Liver (tissue), 3 donors: ENCODE data around the gene RHOU.

Experiments used
- EGR1 ChIP-seq, 2 donors: IDR thresholded peaks; 2 replicates each; pipeline ENCODE4 v1.6.1; 2016 to 2018; ENCODE audit warnings: antibody characterized with exemption in 2 of 2, low read depth in 2 of 2
- FOXA1 ChIP-seq: IDR thresholded peaks from 2 replicates; pipeline ENCODE4 v1.6.1; 2016; ENCODE audit warnings: antibody characterized with exemption
- GABPA ChIP-seq, 2 donors: IDR thresholded peaks in 1 of 2; conservative IDR thresholded peaks in 1 of 2; 2 replicates each; pipeline ENCODE4 v1.6.1; 2016; ENCODE audit warnings: antibody characterized with exemption in 2 of 2, mild to moderate bottlenecking in 1 of 2, moderate library complexity in 1 of 2
- HNF4A ChIP-seq, 2 donors: conservative IDR thresholded peaks; 2 replicates each; pipeline ENCODE4 v1.6.1; 2016; ENCODE audit warnings: antibody characterized with exemption in 2 of 2, mild to moderate bottlenecking in 2 of 2
- JUND ChIP-seq, 2 donors: IDR thresholded peaks; 2 replicates each; pipeline ENCODE4 v1.6.1; 2016; ENCODE audit warnings: antibody characterized with exemption in 2 of 2
- RAD21 ChIP-seq, 2 donors: IDR thresholded peaks; 2 replicates each; pipeline ENCODE4 v1.6.1; 2016; ENCODE audit warnings: antibody characterized with exemption in 2 of 2, mild to moderate bottlenecking in 2 of 2
- SP1 ChIP-seq: IDR thresholded peaks from 2 replicates; pipeline ENCODE4 v1.6.1; 2018; ENCODE audit warnings: antibody characterized with exemption, mild to moderate bottlenecking
- TAF1 ChIP-seq: conservative IDR thresholded peaks from 2 replicates; pipeline ENCODE4 v1.6.1; 2016; ENCODE audit warnings: antibody characterized with exemption, mild to moderate bottlenecking
- YY1 ChIP-seq: IDR thresholded peaks from 2 replicates; pipeline ENCODE4 v1.6.1; 2016; ENCODE audit warnings: antibody characterized with exemption, mild to moderate bottlenecking
- TF ChIP-seq, protein P1 (sequence below): fragments of 150-350 bp; IDR thresholded peaks from 2 replicates; pipeline ENCODE4 v1.5.1; 2017; ENCODE audit warnings: improper control_type of control experiment, low read depth, low read length; ENCODE audit not compliant: missing input control
- TF ChIP-seq, protein P2 (sequence below): IDR thresholded peaks from 2 replicates; pipeline ENCODE4 v1.6.1; 2016; ENCODE audit warnings: antibody characterized with exemption
- TF ChIP-seq, protein P3 (sequence below): IDR thresholded peaks from 2 replicates; pipeline ENCODE4 v1.6.1; 2016; ENCODE audit warnings: antibody characterized with exemption
- TF ChIP-seq, protein P4 (sequence below): IDR thresholded peaks from 2 replicates; pipeline ENCODE4 v1.6.1; 2016; ENCODE audit warnings: antibody characterized with exemption, mild to moderate bottlenecking
- donor health status: healthy.
- donor health status: healthy.

DNA sequence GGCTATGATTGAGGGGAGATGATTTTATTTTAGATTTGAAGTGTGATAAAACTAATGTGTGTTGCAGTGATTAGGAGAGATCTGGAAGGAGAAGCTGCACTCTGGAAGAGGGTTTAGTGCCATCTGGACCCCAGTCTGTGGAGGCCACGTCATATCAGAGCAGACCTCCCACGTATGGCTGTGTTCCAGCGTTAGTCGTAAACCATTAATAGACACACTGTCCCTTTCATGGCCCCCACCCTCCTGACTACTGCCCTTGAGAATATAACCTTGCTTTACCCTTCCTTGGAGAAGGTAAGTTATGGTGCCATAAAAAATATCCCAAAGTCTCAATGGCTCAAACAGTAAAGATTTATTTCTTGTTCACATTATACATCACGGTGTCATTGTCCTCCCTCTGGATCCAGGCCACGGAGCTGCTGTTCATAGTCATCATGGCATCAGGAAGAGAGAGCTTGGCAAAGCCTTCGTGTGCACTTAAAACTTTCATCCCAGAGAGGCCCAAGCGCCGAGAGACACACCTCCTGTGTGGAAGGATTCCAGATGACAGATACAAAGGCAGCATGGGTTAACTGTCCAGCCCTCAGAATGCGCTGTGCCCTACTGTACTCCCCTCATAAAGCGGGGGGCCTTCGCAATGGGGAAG, 33.2 kb downstream of the RHOU start:
- TF ChIP-seq, protein P1, sequence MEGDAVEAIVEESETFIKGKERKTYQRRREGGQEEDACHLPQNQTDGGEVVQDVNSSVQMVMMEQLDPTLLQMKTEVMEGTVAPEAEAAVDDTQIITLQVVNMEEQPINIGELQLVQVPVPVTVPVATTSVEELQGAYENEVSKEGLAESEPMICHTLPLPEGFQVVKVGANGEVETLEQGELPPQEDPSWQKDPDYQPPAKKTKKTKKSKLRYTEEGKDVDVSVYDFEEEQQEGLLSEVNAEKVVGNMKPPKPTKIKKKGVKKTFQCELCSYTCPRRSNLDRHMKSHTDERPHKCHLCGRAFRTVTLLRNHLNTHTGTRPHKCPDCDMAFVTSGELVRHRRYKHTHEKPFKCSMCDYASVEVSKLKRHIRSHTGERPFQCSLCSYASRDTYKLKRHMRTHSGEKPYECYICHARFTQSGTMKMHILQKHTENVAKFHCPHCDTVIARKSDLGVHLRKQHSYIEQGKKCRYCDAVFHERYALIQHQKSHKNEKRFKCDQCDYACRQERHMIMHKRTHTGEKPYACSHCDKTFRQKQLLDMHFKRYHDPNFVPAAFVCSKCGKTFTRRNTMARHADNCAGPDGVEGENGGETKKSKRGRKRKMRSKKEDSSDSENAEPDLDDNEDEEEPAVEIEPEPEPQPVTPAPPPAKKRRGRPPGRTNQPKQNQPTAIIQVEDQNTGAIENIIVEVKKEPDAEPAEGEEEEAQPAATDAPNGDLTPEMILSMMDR, result no peak
- TF ChIP-seq RAD21 (IDR thresholded peaks at IDR 0.05) (no peak), GABPA (IDR thresholded peaks at IDR 0.05 in 1 of 2, conservative IDR thresholded peaks at IDR 0.05 in 1 of 2) (no peak), SP1 (no peak), YY1 (no peak), HNF4A (conservative IDR thresholded peaks at IDR 0.05) (no peak), TAF1 (no peak), EGR1 (IDR thresholded peaks at IDR 0.05; ENCODE audit: low read depth in 2 of 2) (no peak), JUND (IDR thresholded peaks at IDR 0.05) (no peak), FOXA1 (no peak)
- TF ChIP-seq, protein P2, sequence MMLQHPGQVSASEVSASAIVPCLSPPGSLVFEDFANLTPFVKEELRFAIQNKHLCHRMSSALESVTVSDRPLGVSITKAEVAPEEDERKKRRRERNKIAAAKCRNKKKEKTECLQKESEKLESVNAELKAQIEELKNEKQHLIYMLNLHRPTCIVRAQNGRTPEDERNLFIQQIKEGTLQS, result no peak
- TF ChIP-seq, protein P3, sequence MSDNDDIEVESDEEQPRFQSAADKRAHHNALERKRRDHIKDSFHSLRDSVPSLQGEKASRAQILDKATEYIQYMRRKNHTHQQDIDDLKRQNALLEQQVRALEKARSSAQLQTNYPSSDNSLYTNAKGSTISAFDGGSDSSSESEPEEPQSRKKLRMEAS, result no peak
- TF ChIP-seq, protein P4, sequence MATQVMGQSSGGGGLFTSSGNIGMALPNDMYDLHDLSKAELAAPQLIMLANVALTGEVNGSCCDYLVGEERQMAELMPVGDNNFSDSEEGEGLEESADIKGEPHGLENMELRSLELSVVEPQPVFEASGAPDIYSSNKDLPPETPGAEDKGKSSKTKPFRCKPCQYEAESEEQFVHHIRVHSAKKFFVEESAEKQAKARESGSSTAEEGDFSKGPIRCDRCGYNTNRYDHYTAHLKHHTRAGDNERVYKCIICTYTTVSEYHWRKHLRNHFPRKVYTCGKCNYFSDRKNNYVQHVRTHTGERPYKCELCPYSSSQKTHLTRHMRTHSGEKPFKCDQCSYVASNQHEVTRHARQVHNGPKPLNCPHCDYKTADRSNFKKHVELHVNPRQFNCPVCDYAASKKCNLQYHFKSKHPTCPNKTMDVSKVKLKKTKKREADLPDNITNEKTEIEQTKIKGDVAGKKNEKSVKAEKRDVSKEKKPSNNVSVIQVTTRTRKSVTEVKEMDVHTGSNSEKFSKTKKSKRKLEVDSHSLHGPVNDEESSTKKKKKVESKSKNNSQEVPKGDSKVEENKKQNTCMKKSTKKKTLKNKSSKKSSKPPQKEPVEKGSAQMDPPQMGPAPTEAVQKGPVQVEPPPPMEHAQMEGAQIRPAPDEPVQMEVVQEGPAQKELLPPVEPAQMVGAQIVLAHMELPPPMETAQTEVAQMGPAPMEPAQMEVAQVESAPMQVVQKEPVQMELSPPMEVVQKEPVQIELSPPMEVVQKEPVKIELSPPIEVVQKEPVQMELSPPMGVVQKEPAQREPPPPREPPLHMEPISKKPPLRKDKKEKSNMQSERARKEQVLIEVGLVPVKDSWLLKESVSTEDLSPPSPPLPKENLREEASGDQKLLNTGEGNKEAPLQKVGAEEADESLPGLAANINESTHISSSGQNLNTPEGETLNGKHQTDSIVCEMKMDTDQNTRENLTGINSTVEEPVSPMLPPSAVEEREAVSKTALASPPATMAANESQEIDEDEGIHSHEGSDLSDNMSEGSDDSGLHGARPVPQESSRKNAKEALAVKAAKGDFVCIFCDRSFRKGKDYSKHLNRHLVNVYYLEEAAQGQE, result no peak
